ENCODE data around the gene HMCN2. TPM values are rescaled to one million over a fixed set of nuclear protein-coding genes. Genes with fewer than 3 reads are reported as not detected.
"Not testable (repeated sequence)": the region's sequence is repeated elsewhere in the genome, so short reads cannot be mapped to it uniquely, and the experiment has no call there.

The HMCN2 gene
- total RNA-seq, 2 donors from 2014 or later = 20.1 to 30.6 TPM

GRCh38 chr9:130399768-130400167 lies 134.2 kb downstream of the HMCN2 start:
- DNase-seq = no peak
- Histone ChIP-seq H3K4me1 (no peaks in the 10 kb centered on the region), H3K9ac (ENCODE audit: low read depth in 2 of 2, low read length in 2 of 2) (no peak overlapping the region), H3K4me3 (no peak overlapping the region), H3K27me3 (no peaks in the 10 kb centered on the region), H3K9me3 (no peaks in the 10 kb centered on the region), H3K36me3 (no peaks in the 10 kb centered on the region), H3K27ac (no peak overlapping the region)
- intact Hi-C loops (cut with DNase I) = no loop called here
- TF ChIP-seq CTCF (IDR thresholded peaks at IDR 0.05) = no peak

- intact Hi-C loops (cut with DNase I) = no loop called here
- Histone ChIP-seq H3K9ac (ENCODE audit: low read depth in 2 of 2, low read length in 2 of 2) (no peak overlapping the region), H3K36me3 (no peaks in the 10 kb centered on the region), H3K9me3 (no peaks in the 10 kb centered on the region), H3K4me3 (no peak overlapping the region), H3K27ac (no peak overlapping the region), H3K27me3 (no peaks in the 10 kb centered on the region), H3K4me1 (no peaks in the 10 kb centered on the region)
- TF ChIP-seq CTCF (IDR thresholded peaks at IDR 0.05) = no peak
- no peak for DNase-seq
Observed at GRCh38 chr9:130400870-130401269, 135.3 kb downstream of the HMCN2 start.

- H3K27me3 ChIP-seq; intact Hi-C loops (cut with DNase I); DNase-seq; H3K4me3 ChIP-seq; H3K9me3 ChIP-seq; H3K4me1 ChIP-seq; H3K36me3 ChIP-seq; H3K9ac ChIP-seq (ENCODE audit: low read depth in 2 of 2, low read length in 2 of 2); H3K27ac ChIP-seq: not testable (repeated sequence)
Observed at GRCh38 chr9:130401742-130402141, 136.2 kb downstream of the HMCN2 start.

- H3K27me3 ChIP-seq = no peaks in the 10 kb centered on the region
- no peak for DNase-seq
- TF ChIP-seq CTCF (IDR thresholded peaks at IDR 0.05) = no peak
- no peak overlapping the region for H3K9ac ChIP-seq (ENCODE audit: low read depth in 2 of 2, low read length in 2 of 2)
- H3K4me3 ChIP-seq = no peak overlapping the region
- intact Hi-C loops (cut with DNase I) = no loop called here
- H3K27ac ChIP-seq = no peak overlapping the region
- H3K9me3 ChIP-seq = no peaks in the 10 kb centered on the region
- H3K36me3 ChIP-seq = no peaks in the 10 kb centered on the region
- no peaks in the 10 kb centered on the region for H3K4me1 ChIP-seq
Observed at GRCh38 chr9:130402243-130402642, 136.7 kb downstream of the HMCN2 start.

GRCh38 chr9:130402645-130403440 lies 137.3 kb downstream of the HMCN2 start:
- H3K4me3 ChIP-seq = no peak overlapping the region
- H3K36me3 ChIP-seq = no peaks in the 10 kb centered on the region
- no peak overlapping the region for H3K9ac ChIP-seq (ENCODE audit: low read depth in 2 of 2, low read length in 2 of 2)
- H3K27me3 ChIP-seq = no peaks in the 10 kb centered on the region
- no peak for TF ChIP-seq CTCF (IDR thresholded peaks at IDR 0.05)
- DNase-seq = no peak
- H3K4me1 ChIP-seq = no peaks in the 10 kb centered on the region
- no peaks in the 10 kb centered on the region for H3K9me3 ChIP-seq
- intact Hi-C loops (cut with DNase I) = no loop called here
- H3K27ac ChIP-seq = no peak overlapping the region

GRCh38 chr9:130405657-130406257 lies 140.2 kb downstream of the HMCN2 start:
- H3K4me3 ChIP-seq = no peak overlapping the region
- H3K27ac ChIP-seq = no peak overlapping the region
- no peaks in the 10 kb centered on the region for H3K4me1 ChIP-seq
- no peak overlapping the region for H3K9ac ChIP-seq (ENCODE audit: low read depth in 2 of 2, low read length in 2 of 2)
- intact Hi-C loops (cut with DNase I) = no loop called here
- no peaks in the 10 kb centered on the region for H3K36me3 ChIP-seq
- no peak for DNase-seq
- no peaks in the 10 kb centered on the region for H3K9me3 ChIP-seq
- TF ChIP-seq CTCF (IDR thresholded peaks at IDR 0.05) = no peak
- no peaks in the 10 kb centered on the region for H3K27me3 ChIP-seq
